GM13976 (cell line): ENCODE data around the gene ZNF655.

Experiments
- DNase-seq: peaks from one replicate; pipeline ENCODE4 v3.0.0; 2012; ENCODE audit warnings: low spot score
- in situ Hi-C: fragments of 300-500 bp; cut with MboI; formaldehyde crosslinking; loops from one replicate; pipeline ENCODE4 v1.12.0; 2022; ENCODE audit warnings: low sequenced_read_pairs, mixed read lengths, inconsistent platforms; ENCODE audit not compliant: unreplicated experiment
- TF ChIP-seq, protein P1 (sequence below): IDR thresholded peaks from 2 replicates; pipeline ENCODE4 v1.5.1; 2012; ENCODE audit warnings: borderline replicate concordance, mild to moderate bottlenecking; ENCODE audit not compliant: insufficient read depth; ENCODE audit errors: extremely low read depth, missing control alignments, control extremely low read depth

ZNF655 gene

DNA sequence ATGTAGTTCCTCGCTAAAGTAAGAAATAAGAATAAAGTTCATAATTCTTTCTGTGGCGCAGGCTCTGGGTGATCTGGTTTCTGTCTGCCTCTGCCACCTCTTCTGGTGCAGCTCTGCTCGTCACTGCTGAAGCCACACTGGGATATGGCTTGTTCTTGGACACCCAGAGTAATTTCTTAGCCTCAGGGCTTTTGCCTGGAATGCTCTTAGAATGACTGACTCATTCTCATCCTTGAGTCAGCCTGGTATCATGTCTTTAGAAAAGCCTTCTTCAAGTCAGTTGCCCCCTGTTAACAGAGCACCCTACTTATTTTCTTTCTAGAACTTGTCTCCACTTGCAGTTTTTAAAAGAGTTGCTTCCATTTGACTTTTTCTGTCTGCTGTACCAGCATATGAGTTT, 60.3 kb downstream of the ZNF655 start:
- no peak for DNase-seq
- in situ Hi-C loops = no loop called here
- TF ChIP-seq, protein P1, sequence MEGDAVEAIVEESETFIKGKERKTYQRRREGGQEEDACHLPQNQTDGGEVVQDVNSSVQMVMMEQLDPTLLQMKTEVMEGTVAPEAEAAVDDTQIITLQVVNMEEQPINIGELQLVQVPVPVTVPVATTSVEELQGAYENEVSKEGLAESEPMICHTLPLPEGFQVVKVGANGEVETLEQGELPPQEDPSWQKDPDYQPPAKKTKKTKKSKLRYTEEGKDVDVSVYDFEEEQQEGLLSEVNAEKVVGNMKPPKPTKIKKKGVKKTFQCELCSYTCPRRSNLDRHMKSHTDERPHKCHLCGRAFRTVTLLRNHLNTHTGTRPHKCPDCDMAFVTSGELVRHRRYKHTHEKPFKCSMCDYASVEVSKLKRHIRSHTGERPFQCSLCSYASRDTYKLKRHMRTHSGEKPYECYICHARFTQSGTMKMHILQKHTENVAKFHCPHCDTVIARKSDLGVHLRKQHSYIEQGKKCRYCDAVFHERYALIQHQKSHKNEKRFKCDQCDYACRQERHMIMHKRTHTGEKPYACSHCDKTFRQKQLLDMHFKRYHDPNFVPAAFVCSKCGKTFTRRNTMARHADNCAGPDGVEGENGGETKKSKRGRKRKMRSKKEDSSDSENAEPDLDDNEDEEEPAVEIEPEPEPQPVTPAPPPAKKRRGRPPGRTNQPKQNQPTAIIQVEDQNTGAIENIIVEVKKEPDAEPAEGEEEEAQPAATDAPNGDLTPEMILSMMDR = no peak

DNA sequence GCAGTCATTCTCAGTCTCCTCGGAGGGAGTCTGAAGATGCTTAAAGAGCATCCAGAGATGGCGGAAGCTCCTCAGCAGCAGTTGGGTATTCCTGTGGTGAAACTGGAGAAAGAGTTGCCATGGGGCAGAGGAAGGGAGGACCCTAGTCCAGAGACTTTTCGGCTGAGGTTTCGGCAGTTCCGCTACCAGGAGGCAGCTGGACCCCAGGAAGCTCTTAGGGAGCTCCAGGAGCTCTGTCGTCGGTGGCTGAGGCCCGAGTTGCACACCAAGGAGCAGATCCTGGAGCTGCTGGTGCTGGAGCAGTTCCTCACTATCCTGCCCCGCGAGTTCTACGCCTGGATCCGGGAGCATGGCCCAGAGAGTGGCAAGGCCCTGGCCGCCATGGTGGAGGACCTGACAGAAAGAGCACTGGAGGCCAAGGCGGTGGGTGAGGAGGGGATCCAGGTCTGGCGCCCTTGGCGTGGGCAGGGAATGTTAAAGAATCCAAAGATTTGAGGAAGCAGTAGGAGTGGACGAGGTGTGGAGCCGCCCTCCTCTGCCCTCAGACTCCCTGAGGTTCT, 61.2 kb downstream of the ZNF655 start:
- no peak for DNase-seq
- in situ Hi-C loops = no loop called here
- TF ChIP-seq, protein P1 = no peak

DNA sequence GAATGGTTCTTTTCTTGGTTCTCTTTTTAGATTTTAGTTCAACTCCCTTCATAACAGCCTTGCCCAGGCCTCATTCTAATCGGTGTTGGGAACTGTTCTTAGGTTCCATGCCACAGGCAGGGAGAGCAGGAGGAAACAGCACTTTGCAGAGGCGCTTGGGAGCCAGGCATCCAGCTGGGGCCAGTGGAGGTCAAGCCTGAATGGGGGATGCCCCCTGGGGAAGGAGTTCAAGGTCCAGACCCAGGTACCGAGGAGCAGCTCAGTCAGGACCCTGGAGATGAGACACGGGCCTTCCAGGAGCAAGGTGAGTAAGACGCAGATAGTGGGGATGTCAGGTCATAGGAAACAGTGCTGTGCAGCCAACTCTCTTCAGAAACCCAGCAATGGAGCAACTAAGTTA, 62.8 kb downstream of the ZNF655 start:
- TF ChIP-seq, protein P1 = no peak
- no peak for DNase-seq
- in situ Hi-C loops = no loop called here

DNA sequence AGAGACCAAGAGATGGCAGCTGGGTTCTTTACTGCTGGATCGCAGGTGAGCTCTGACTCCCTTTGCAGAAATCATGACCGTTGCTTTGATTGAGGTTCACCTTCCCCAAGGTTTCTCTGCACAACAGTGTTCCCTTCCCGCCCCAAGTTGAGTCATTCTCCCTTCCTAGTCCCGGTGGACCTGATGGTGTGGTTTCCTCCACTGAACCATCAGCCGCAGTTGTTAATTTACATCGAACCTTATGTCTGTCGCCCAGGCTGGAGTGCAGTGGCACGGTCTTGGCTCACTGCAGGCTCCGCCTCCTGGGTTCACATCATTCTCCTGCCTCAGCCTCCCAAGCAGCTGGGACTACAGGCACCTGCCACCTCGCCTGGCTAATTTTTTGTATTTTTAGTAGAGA, 64.2 kb downstream of the ZNF655 start:
- DNase-seq = no peak
- in situ Hi-C loops = no loop called here
- TF ChIP-seq, protein P1 = no peak

DNA sequence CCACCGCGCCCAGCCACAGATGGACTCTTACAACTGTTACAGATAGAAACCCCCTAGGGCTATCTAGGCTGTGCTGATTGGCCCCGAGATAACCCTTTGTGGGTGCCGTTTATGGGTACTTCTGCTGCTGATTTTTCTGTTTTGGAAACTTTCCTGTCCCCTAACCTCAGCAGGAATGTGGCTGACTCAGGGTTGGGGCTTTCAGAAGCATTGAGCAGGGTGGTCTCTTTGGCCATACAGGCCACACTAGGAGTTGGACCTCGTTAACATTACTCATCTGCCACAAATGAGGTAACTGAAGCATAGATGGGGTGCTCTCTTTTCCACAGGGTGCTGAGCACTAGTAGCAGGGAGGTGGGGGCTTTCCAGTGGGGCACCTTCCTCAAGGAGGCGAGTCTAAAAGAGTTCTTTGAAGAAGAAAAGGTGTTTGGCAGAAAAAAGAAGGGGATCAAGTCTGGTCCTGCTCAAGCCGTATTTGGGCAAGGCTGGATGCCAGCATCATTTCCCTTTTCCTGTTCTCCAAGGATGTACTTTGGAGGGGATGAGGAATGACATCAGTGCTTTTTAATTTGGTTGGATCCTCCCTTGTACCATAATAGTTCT, 64.8 kb downstream of the ZNF655 start:
- DNase-seq = no peak
- TF ChIP-seq, protein P1 = no peak
- in situ Hi-C loops = no loop called here

DNA sequence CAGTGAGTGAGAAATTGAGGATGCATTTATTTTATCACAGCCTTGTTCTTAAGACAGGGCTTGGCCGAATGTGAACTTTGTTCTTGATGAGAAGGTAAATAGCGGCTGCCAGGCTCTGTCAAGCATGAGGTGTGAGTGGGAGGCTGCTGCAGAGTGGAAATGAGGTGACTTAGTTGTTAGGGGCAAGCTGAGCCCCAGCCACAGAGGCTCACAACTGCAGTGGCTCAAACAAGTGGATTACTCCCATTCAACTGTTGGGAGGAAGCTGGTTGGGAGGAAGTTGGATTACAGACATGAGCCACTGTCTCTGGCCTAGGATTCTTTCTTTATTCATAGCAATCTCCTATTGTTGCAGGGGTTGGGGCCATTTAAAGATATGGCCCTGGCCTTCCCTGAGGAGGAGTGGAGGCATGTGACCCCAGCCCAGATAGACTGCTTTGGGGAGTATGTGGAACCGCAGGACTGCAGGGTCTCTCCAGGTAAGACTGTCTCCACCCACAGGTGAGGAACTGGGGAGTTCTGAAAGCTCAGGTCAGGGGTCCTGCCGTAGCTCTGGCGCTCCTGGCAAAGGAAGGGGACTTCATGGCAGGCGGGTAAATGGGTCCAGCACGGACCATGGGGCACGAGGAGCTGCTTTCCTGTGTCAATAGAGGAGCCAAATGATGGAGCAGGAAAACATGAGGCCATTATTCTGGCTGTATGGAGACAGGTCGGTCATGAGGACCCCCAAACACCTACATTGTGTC, 65.4 kb downstream of the ZNF655 start:
- in situ Hi-C loops = no loop called here
- no peak for DNase-seq
- TF ChIP-seq, protein P1 = no peak

DNA sequence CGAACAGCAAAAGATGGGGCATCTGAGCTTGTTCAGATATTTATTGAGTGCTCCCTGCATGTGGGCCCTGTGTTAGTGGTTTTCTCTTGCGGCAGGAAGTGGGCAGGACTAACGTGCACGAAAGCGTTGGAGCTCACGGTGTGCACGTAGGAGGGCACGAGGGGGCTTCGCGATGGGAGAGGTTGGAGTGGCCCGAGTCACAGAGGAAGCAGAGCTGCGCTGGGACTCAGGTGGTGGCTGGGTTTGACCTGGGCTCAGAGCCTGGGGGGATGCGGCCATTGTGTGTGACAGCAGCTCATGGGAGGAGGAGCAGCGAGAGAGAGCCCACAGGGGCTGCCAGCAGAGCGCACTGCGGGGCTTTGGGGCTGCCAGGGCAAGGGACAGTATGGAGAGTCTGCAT, 66.0 kb downstream of the ZNF655 start:
- DNase-seq = no peak
- TF ChIP-seq, protein P1 = no peak
- in situ Hi-C loops = no loop called here
